ENCODE data around the gene RHBDL1. TPM values are rescaled to one million over a fixed set of nuclear protein-coding genes. Genes with fewer than 3 reads are reported as not detected.

Gene RHBDL1
- polyA plus RNA-seq, 1 donor (not counting 4 experiments of a cell fraction or from before 2014, with no cell fraction given) = 0.71 TPM

DNA sequence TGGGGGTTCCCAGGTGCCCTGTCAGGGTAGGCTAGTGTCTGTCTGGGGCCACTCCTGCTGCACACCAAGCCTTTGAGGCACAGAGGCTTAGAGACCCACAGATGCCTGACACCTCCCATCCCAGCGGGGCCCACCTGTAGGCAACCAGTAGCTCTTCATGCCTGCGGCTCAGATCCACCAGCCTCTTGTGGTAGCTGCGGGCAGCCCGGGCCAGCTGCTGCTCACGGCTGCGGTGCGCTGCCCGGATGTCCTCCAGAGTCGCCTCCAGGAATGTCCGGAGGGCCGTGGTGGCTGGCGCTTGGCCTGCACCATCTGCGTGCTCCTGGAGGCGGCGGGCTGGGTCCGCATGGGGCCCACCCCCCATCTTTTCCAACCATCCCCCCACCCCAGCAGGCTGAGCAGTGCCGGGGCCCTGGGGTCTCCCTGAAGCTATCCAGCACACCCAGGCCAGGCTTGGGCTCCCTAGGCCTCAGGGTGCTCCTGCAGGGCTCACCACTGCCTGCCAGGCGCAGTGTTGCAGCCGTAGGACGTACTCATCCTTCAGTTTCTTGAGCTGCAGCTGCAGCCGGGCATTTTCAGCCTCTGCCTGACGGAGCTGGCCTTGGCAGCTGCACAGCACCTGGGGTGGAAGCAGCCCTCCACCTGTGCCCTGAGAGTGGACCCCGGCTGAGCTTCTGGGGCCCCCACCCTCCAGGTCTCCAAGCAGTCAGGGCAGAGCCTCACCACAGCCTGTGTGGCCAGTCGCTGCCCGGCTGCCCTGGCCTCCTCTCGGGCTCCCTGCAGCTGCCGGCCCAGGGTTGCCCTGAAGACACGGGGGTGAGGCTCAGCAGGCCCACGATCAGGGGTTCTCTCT is 48.9 kb downstream of the RHBDL1 start:
- no peak overlapping the region for H2AFZ ChIP-seq (ENCODE audit: control insufficient read depth, low read length)
- TF ChIP-seq, protein P1, sequence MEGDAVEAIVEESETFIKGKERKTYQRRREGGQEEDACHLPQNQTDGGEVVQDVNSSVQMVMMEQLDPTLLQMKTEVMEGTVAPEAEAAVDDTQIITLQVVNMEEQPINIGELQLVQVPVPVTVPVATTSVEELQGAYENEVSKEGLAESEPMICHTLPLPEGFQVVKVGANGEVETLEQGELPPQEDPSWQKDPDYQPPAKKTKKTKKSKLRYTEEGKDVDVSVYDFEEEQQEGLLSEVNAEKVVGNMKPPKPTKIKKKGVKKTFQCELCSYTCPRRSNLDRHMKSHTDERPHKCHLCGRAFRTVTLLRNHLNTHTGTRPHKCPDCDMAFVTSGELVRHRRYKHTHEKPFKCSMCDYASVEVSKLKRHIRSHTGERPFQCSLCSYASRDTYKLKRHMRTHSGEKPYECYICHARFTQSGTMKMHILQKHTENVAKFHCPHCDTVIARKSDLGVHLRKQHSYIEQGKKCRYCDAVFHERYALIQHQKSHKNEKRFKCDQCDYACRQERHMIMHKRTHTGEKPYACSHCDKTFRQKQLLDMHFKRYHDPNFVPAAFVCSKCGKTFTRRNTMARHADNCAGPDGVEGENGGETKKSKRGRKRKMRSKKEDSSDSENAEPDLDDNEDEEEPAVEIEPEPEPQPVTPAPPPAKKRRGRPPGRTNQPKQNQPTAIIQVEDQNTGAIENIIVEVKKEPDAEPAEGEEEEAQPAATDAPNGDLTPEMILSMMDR (optimal IDR thresholded peaks at IDR 0.05 in 1 of 3, IDR thresholded peaks at IDR 0.05 in 1 of 3, conservative IDR thresholded peaks at IDR 0.05 in 1 of 3; ENCODE audit: extremely low read depth in 1 of 3, insufficient read depth in 2 of 3, low read length in 3 of 3) = no peak
- TF ChIP-seq EZH2 (IDR thresholded peaks at IDR 0.05; ENCODE audit: low read length) = no peak
- H3K4me2 ChIP-seq (ENCODE audit: control insufficient read depth, extremely low read depth, insufficient read depth, low read depth, low read length) = no peak overlapping the region
- dilution Hi-C loops (cut with MboI; ENCODE audit: extremely low pct_ligation_motif_present, low sequenced_read_pairs) = no loop called here
- peaks cover 2% of the 10 kb centered on the region for H3K9me1 ChIP-seq (ENCODE audit: control insufficient read depth, extremely low read depth, insufficient read depth, low read length)
- H3K79me2 ChIP-seq (ENCODE audit: control insufficient read depth, insufficient read depth, low read length) = no peaks in the 10 kb centered on the region
- peaks cover 15% of the 10 kb centered on the region for H3K4me1 ChIP-seq (ENCODE audit: control insufficient read depth, extremely low read depth, insufficient read depth, low read length)
- no peak for DNase-seq (ENCODE audit: low read depth, low spot score)
- no peaks in the 10 kb centered on the region for H3K27me3 ChIP-seq (ENCODE audit: control insufficient read depth, extremely low read depth, insufficient read depth, low read length)
- no peaks in the 10 kb centered on the region for H3K9me3 ChIP-seq (ENCODE audit: control insufficient read depth, low read depth, low read length)
- peaks cover 0 to 1% of the 10 kb centered on the region in 2 experiments for H3K36me3 ChIP-seq (ENCODE audit: control insufficient read depth in 2 of 2, extremely low read depth in 1 of 2, insufficient read depth in 2 of 2, low read length in 2 of 2)
- H3K4me3 ChIP-seq (ENCODE audit: control insufficient read depth in 2 of 3, extremely low read depth in 1 of 3, insufficient read depth in 2 of 3, low read depth in 1 of 3, low read length in 3 of 3) = no peak overlapping the region
- H4K20me1 ChIP-seq (ENCODE audit: control insufficient read depth, extremely low read depth, insufficient read depth, low read length) = no peaks in the 10 kb centered on the region
- no peak overlapping the region for H3K27ac ChIP-seq (ENCODE audit: control insufficient read depth, insufficient read depth, low read length)
- no peak for FAIRE-seq
- no peak overlapping the region for H3K9ac ChIP-seq (ENCODE audit: control insufficient read depth, extremely low read depth, insufficient read depth, low read length)

- Histone ChIP-seq H3K27ac (ENCODE audit: control insufficient read depth, insufficient read depth, low read length) (no peak overlapping the region), H3K4me3 (ENCODE audit: control insufficient read depth in 2 of 3, extremely low read depth in 1 of 3, insufficient read depth in 2 of 3, low read depth in 1 of 3, low read length in 3 of 3) (no peak overlapping the region), H3K36me3 (ENCODE audit: control insufficient read depth in 2 of 2, extremely low read depth in 1 of 2, insufficient read depth in 2 of 2, low read length in 2 of 2) (peaks cover 0 to 5% of the 10 kb centered on the region in 2 experiments), H3K27me3 (ENCODE audit: control insufficient read depth, extremely low read depth, insufficient read depth, low read length) (no peaks in the 10 kb centered on the region), H4K20me1 (ENCODE audit: control insufficient read depth, extremely low read depth, insufficient read depth, low read length) (no peaks in the 10 kb centered on the region), H3K9me1 (ENCODE audit: control insufficient read depth, extremely low read depth, insufficient read depth, low read length) (peaks cover 2% of the 10 kb centered on the region), H3K9ac (ENCODE audit: control insufficient read depth, extremely low read depth, insufficient read depth, low read length) (no peak overlapping the region), H3K79me2 (ENCODE audit: control insufficient read depth, insufficient read depth, low read length) (no peaks in the 10 kb centered on the region), H3K4me2 (ENCODE audit: control insufficient read depth, extremely low read depth, insufficient read depth, low read depth, low read length) (no peak overlapping the region), H3K9me3 (ENCODE audit: control insufficient read depth, low read depth, low read length) (no peaks in the 10 kb centered on the region), H3K4me1 (ENCODE audit: control insufficient read depth, extremely low read depth, insufficient read depth, low read length) (peaks cover 10% of the 10 kb centered on the region), H2AFZ (ENCODE audit: control insufficient read depth, low read length) (no peak overlapping the region)
- TF ChIP-seq EZH2 (IDR thresholded peaks at IDR 0.05; ENCODE audit: low read length) = no peak
- TF ChIP-seq, protein P1 (optimal IDR thresholded peaks at IDR 0.05 in 1 of 3, IDR thresholded peaks at IDR 0.05 in 1 of 3, conservative IDR thresholded peaks at IDR 0.05 in 1 of 3; ENCODE audit: extremely low read depth in 1 of 3, insufficient read depth in 2 of 3, low read length in 3 of 3) = no peak
- FAIRE-seq (no peak), DNase-seq (ENCODE audit: low read depth, low spot score) (no peak)
- dilution Hi-C loops (cut with MboI; ENCODE audit: extremely low pct_ligation_motif_present, low sequenced_read_pairs) = no loop called here
Measured at GRCh38 chr16:725041-725376, 49.5 kb downstream of the RHBDL1 start.
